Esophagus muscularis mucosa (tissue), 4 donors: ENCODE measurements around the gene SFMBT1.

ENCODE experiments used
- EP300 ChIP-seq: sonication (generic); formaldehyde crosslinking; IDR thresholded peaks from one replicate; pipeline ENCODE4 v1.6.1; 2017; ENCODE audit warnings: antibody characterized with exemption
- POLR2A ChIP-seq: fragments of 450-650 bp; IDR thresholded peaks from one replicate; pipeline ENCODE4 v1.6.1; 2017; ENCODE audit warnings: antibody characterized with exemption, moderate library complexity, mild to moderate bottlenecking, low read depth
- POLR2AphosphoS5 ChIP-seq, 2 donors: sonication (generic); formaldehyde crosslinking; IDR thresholded peaks; one replicate each; pipeline ENCODE4 v1.6.1; 2017; ENCODE audit warnings: antibody characterized with exemption in 2 of 2
- TF ChIP-seq, protein P1 (sequence below), 3 experiments: fragments of 200-600 bp in 2 of 3; fragments of 450-650 bp in 1 of 3; sonication (generic) in 2 of 3; IDR thresholded peaks; one replicate each; pipeline ENCODE4 v1.5.1; 2017 to 2019; ENCODE audit warnings: antibody characterized with exemption in 3 of 3, mild to moderate bottlenecking in 2 of 3, moderate library complexity in 1 of 3

DNA sequence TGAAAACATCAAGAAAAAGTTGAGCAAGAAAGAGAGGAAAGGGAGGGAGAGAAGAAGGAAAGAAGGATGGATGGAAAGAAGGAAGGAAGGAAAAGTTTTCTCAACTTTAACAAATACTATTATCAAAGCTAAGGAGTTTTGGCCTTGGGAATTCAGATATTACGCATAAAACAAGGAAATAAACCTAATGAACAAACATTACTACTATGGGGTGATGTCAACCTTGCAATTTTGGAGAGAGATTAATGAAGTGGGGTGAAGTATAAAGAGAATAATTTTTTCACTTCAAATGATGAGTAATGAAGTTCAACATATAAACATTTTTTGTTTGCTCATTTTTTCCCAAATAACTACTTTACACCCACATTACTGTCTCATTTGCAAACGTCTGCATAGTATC, 55.2 kb downstream of the SFMBT1 start:
- TF ChIP-seq EP300 (no peak), POLR2A (no peak), POLR2AphosphoS5 (IDR thresholded peaks at IDR 0.05) (no peak)
- TF ChIP-seq, protein P1, sequence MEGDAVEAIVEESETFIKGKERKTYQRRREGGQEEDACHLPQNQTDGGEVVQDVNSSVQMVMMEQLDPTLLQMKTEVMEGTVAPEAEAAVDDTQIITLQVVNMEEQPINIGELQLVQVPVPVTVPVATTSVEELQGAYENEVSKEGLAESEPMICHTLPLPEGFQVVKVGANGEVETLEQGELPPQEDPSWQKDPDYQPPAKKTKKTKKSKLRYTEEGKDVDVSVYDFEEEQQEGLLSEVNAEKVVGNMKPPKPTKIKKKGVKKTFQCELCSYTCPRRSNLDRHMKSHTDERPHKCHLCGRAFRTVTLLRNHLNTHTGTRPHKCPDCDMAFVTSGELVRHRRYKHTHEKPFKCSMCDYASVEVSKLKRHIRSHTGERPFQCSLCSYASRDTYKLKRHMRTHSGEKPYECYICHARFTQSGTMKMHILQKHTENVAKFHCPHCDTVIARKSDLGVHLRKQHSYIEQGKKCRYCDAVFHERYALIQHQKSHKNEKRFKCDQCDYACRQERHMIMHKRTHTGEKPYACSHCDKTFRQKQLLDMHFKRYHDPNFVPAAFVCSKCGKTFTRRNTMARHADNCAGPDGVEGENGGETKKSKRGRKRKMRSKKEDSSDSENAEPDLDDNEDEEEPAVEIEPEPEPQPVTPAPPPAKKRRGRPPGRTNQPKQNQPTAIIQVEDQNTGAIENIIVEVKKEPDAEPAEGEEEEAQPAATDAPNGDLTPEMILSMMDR (IDR thresholded peaks at IDR 0.05) = no peak
